Spleen (tissue), 7 donors: ENCODE measurements around the gene SLC35F3.

Experiments used
- CTCF ChIP-seq, 11 experiments: fragments of 200-600 bp in 7 of 11; fragments of 450-650 bp in 4 of 11; sonication (generic) in 4 of 11; IDR thresholded peaks in 8 of 11; conservative IDR thresholded peaks in 3 of 11; 1 replicate in 7 of 11; 2 replicates in 4 of 11; pipeline versions ENCODE4 v1.4.0 to v1.8.0; 2016 to 2021; ENCODE audit warnings: antibody characterized with exemption in 11 of 11, inconsistent platforms in 4 of 11, mild to moderate bottlenecking in 1 of 11
- POLR2A ChIP-seq, 3 donors: fragments of 450-650 bp; IDR thresholded peaks; one replicate each; pipeline ENCODE4 v1.5.1; 2017; ENCODE audit warnings: antibody characterized with exemption in 3 of 3, mild to moderate bottlenecking in 1 of 3
- POLR2AphosphoS5 ChIP-seq, 3 donors: sonication (generic); formaldehyde crosslinking; IDR thresholded peaks; one replicate each; pipeline ENCODE4 v1.5.1; 2017; ENCODE audit warnings: antibody characterized with exemption in 3 of 3
- donor health status: DM: no; HTN: no; CAD: no; lungs with moderate emphysema.
- donor health status: DM: no; HTN: no; CAD: no.
- donor health status: DM: no; HTN: no; CAD: no.

- TF ChIP-seq POLR2AphosphoS5 (IDR thresholded peaks at IDR 0.05) (no peak), POLR2A (IDR thresholded peaks at IDR 0.05) (no peak), CTCF (IDR thresholded peaks at IDR 0.05 in 8 of 11, conservative IDR thresholded peaks at IDR 0.05 in 3 of 11) (no peak)
Measured at GRCh38 chr1:233981042-233981675, 76.7 kb downstream of the SLC35F3 start.
